Heart left ventricle (tissue), 13 donors: ENCODE results near the gene PTPRK.

ENCODE experiments used
- POLR2A ChIP-seq, 2 donors: fragments of 450-650 bp; IDR thresholded peaks; one replicate each; pipeline ENCODE4 v1.6.1; 2017; ENCODE audit warnings: antibody characterized with exemption in 2 of 2, mild to moderate bottlenecking in 2 of 2, moderate library complexity in 2 of 2
- TF ChIP-seq, protein P1 (sequence below), 12 donors: fragments of 200-600 bp; sonication (generic) in 4 of 12; IDR thresholded peaks; one replicate each; pipeline versions ENCODE4 v1.5.0 to v1.8.0; 2018 to 2022; ENCODE audit warnings: antibody characterized with exemption in 12 of 12, mild to moderate bottlenecking in 5 of 12
- donor health status: ischemic (EF 13 %, LVEDD 7.1; RV severe dilation, severe dysfunction).
- donor health status: DM: no; HTN: yes; CAD: no.
- donor health status: DM: no; HTN: no; CAD: no.
- donor health status: ischemic (EF 25% LVEDD 6.9; RV normal size, moderate dysfunction).
- donor health status: ischemic (EF 25% LVEDD 5.7; RV mildly dilated, moderate dysfunction).
- donor health status: ischemic (EF 35%, LVEDD 5.7; RV mildly dilated, moderate dysfunction).
- donor health status: nonischemic (EF 11% LVEDD 7.7; RV severe dilation, severe dysfunction).
- donor health status: DM: yes; HTN: yes; CAD: no.
- donor health status: PGD.
- donor health status: ischemic (EF 29% LVEDD 5.4; RV normal size, mild dysfunction).
- donor health status: nonischemic (EF 23%, LVEDD 6.1; RV moderate dilation, normal function).

DNA sequence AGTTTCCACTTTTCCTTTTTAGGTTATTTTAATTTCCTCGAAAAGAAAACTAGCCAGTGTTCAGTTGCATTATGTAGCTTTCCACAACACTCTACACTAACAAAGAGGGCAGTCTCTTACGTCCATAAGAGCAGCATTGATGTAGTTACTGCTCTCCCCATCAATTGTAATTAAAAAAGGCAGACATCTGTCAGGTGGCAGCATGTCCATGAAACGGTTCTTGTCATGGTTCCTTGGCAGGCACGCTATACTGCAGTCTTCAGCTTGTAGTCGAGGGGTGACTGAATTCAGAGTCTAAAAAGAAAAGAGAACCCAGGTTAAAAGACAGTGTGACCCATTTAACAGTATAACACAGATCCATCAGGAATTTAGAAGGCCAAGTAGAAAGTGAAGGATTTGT, 539.4 kb downstream of the PTPRK start:
- TF ChIP-seq POLR2A (IDR thresholded peaks at IDR 0.05) = no peak
- TF ChIP-seq, protein P1, sequence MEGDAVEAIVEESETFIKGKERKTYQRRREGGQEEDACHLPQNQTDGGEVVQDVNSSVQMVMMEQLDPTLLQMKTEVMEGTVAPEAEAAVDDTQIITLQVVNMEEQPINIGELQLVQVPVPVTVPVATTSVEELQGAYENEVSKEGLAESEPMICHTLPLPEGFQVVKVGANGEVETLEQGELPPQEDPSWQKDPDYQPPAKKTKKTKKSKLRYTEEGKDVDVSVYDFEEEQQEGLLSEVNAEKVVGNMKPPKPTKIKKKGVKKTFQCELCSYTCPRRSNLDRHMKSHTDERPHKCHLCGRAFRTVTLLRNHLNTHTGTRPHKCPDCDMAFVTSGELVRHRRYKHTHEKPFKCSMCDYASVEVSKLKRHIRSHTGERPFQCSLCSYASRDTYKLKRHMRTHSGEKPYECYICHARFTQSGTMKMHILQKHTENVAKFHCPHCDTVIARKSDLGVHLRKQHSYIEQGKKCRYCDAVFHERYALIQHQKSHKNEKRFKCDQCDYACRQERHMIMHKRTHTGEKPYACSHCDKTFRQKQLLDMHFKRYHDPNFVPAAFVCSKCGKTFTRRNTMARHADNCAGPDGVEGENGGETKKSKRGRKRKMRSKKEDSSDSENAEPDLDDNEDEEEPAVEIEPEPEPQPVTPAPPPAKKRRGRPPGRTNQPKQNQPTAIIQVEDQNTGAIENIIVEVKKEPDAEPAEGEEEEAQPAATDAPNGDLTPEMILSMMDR (IDR thresholded peaks at IDR 0.05) = no peak
